H1 (cell line): ENCODE data around the gene ARHGDIG. TPM values are rescaled to one million over a fixed set of nuclear protein-coding genes. Genes with fewer than 3 reads are reported as not detected.

Source experiments
- CTCF ChIA-PET: fragments of 300-600 bp; sonication (Branson Sonifier 250); formaldehyde crosslinking; loops from one replicate; lab custom pipeline; 2021; ENCODE audit not compliant: partially characterized antibody; lab: Charles Lee
- POLR2A ChIA-PET: fragments of 300-600 bp; sonication (Branson Sonifier 250); formaldehyde crosslinking; loops from one replicate; lab custom pipeline; 2021; ENCODE audit warnings: inconsistent platforms; ENCODE audit not compliant: partially characterized antibody; lab: Charles Lee
- DNase-seq, 2 experiments: peaks; one replicate each; pipeline versions ENCODE4 v3.0.0 to v3.0.0-alpha.2; 2010 to 2022; ENCODE audit warnings: low spot score in 2 of 2, low read depth in 1 of 2, mixed read lengths in 1 of 2
- FAIRE-seq: peaks from 2 replicates; lab custom pipeline; 2011; peaks lifted over from hg19 to GRCh38; lab: Jason Lieb, UNC
- H2AFZ ChIP-seq: 2 replicates; pipeline ENCODE4 v1.8.1; 2012; ENCODE audit warnings: low read length, inconsistent platforms
- H2AK5ac ChIP-seq: 2 replicates; pipeline ENCODE4 v1.6.1; 2013; ENCODE audit warnings: low read depth, low read length
- H2BK120ac ChIP-seq: replicated peaks from 2 replicates; pipeline ENCODE3; 2013; ENCODE audit warnings: low read depth, low read length, inconsistent platforms
- H2BK12ac ChIP-seq: 2 replicates; pipeline ENCODE4 v1.6.1; 2013; ENCODE audit warnings: low read depth, low read length
- H2BK15ac ChIP-seq: 2 replicates; pipeline ENCODE4 v1.6.1; 2013; ENCODE audit warnings: low read length
- H2BK20ac ChIP-seq: 2 replicates; pipeline ENCODE4 v1.6.1; 2013; ENCODE audit warnings: low read length
- H2BK5ac ChIP-seq: 2 replicates; pipeline ENCODE4 v1.6.1; 2013; ENCODE audit warnings: low read depth, low read length
- H3K14ac ChIP-seq: 2 replicates; pipeline ENCODE4 v1.6.1; 2013; ENCODE audit warnings: inconsistent platforms; ENCODE audit not compliant: insufficient read length
- H3K18ac ChIP-seq: 2 replicates; pipeline ENCODE4 v1.6.1; 2013; ENCODE audit warnings: low read length; ENCODE audit errors: extremely low read depth
- H3K23ac ChIP-seq: 2 replicates; pipeline ENCODE4 v1.6.1; 2013; ENCODE audit warnings: inconsistent platforms; ENCODE audit not compliant: insufficient read length
- H3K23me2 ChIP-seq: 2 replicates; pipeline ENCODE4 v1.6.1; 2013; ENCODE audit warnings: low read depth, low read length
- H3K27ac ChIP-seq: 2 replicates; pipeline ENCODE4 v1.6.1; 2011; ENCODE audit warnings: low read depth, low read length, inconsistent platforms
- H3K27me3 ChIP-seq, 4 experiments: replicated peaks in 1 of 4; 1 replicate in 1 of 4; 2 replicates in 3 of 4; pipeline versions ENCODE4 v1.6.1 to v1.8.1; 2011 to 2013; ENCODE audit warnings: low read length in 3 of 4, mild to moderate bottlenecking in 3 of 4, inconsistent platforms in 2 of 4, mixed read lengths in 2 of 4, moderate library complexity in 1 of 4; ENCODE audit not compliant: control insufficient read depth in 3 of 4, insufficient read depth in 3 of 4; ENCODE audit errors: extremely low read depth in 1 of 4
- H3K36me3 ChIP-seq, 4 experiments: 2 replicates each; pipeline versions ENCODE4 v1.6.1 to v1.8.1; 2011 to 2013; ENCODE audit warnings: mild to moderate bottlenecking in 4 of 4, low read length in 3 of 4, moderate library complexity in 2 of 4, control low read depth in 1 of 4, inconsistent platforms in 1 of 4; ENCODE audit not compliant: insufficient read depth in 4 of 4, control insufficient read depth in 2 of 4
- H3K4ac ChIP-seq: replicated peaks from 2 replicates; pipeline ENCODE3; 2013; ENCODE audit warnings: low read length, low read depth, mixed read lengths, inconsistent platforms; ENCODE audit not compliant: insufficient read length
- H3K4me1 ChIP-seq, 4 experiments: replicated peaks in 1 of 4; 1 replicate in 1 of 4; 2 replicates in 3 of 4; pipeline versions ENCODE4 v1.6.1 to v1.8.1; 2011 to 2013; ENCODE audit warnings: low read length in 3 of 4, inconsistent platforms in 2 of 4, mixed read lengths in 1 of 4; ENCODE audit not compliant: insufficient read depth in 4 of 4, control insufficient read depth in 3 of 4
- H3K4me2 ChIP-seq, 2 experiments: 2 replicates each; pipeline versions ENCODE4 v1.6.1 to v1.8.1; 2011 to 2013; ENCODE audit warnings: low read depth in 2 of 2, low read length in 2 of 2, control low read depth in 1 of 2, inconsistent platforms in 1 of 2, mild to moderate bottlenecking in 1 of 2; ENCODE audit not compliant: insufficient read depth in 1 of 2
- H3K4me3 ChIP-seq, 4 experiments: fragments of 200-600, 300-600 bp in 1 of 4; sonication (generic), shearing (Covaris generic), sonication (Bioruptor Twin) in 1 of 4; 2 replicates each; pipeline versions ENCODE4 v1.5.1 to v1.8.1; 2011 to 2016; ENCODE audit warnings: low read length in 4 of 4, low read depth in 3 of 4, control low read depth in 2 of 4, inconsistent platforms in 2 of 4, mild to moderate bottlenecking in 2 of 4, mixed read lengths in 1 of 4, moderate library complexity in 1 of 4; ENCODE audit not compliant: insufficient read depth in 2 of 4; ENCODE audit errors: extremely low read depth in 1 of 4
- H3K56ac ChIP-seq: replicated peaks from 2 replicates; pipeline ENCODE3; 2013; ENCODE audit warnings: low read depth, mild to moderate bottlenecking, mixed read lengths, low read length, inconsistent platforms; ENCODE audit not compliant: insufficient read length
- H3K79me1 ChIP-seq: 2 replicates; pipeline ENCODE4 v1.6.1; 2013; ENCODE audit warnings: low read depth, low read length, control low read depth
- H3K79me2 ChIP-seq, 2 experiments: 2 replicates each; pipeline versions ENCODE4 v1.6.1 to v1.8.1; 2012 to 2013; ENCODE audit warnings: low read length in 2 of 2, mild to moderate bottlenecking in 2 of 2, inconsistent platforms in 1 of 2; ENCODE audit not compliant: insufficient read depth in 2 of 2, control insufficient read depth in 1 of 2
- H3K9ac ChIP-seq, 4 experiments: replicated peaks in 1 of 4; 1 replicate in 1 of 4; 2 replicates in 3 of 4; pipeline versions ENCODE4 v1.6.1 to v1.8.1; 2011 to 2013; ENCODE audit warnings: low read depth in 3 of 4, low read length in 3 of 4, control low read depth in 2 of 4, mild to moderate bottlenecking in 2 of 4, moderate library complexity in 2 of 4, inconsistent platforms in 1 of 4; ENCODE audit errors: extremely low read depth in 1 of 4
- H3K9me3 ChIP-seq, 2 experiments: 2 replicates each; pipeline versions ENCODE4 v1.6.1 to v1.8.1; 2012 to 2013; ENCODE audit warnings: mild to moderate bottlenecking in 2 of 2, moderate library complexity in 2 of 2, control low read depth in 1 of 2, inconsistent platforms in 1 of 2, low read depth in 1 of 2, low read length in 1 of 2, mixed read lengths in 1 of 2; ENCODE audit not compliant: insufficient read depth in 2 of 2
- H4K20me1 ChIP-seq, 2 experiments: replicated peaks in 1 of 2; 2 replicates each; pipeline versions ENCODE3 to v1.8.1; 2011 to 2013; ENCODE audit warnings: inconsistent platforms in 2 of 2, low read length in 2 of 2, mild to moderate bottlenecking in 1 of 2; ENCODE audit not compliant: insufficient read depth in 2 of 2, control insufficient read depth in 1 of 2
- H4K5ac ChIP-seq: 2 replicates; pipeline ENCODE4 v1.6.1; 2013; ENCODE audit warnings: low read length, low read depth, mixed read lengths, inconsistent platforms; ENCODE audit not compliant: insufficient read length
- H4K8ac ChIP-seq: 2 replicates; pipeline ENCODE4 v1.8.0; 2013; ENCODE audit warnings: mild to moderate bottlenecking, moderate library complexity, low read length, inconsistent platforms; ENCODE audit not compliant: insufficient read depth; ENCODE audit errors: extremely low read depth
- H4K91ac ChIP-seq: replicated peaks from 2 replicates; pipeline ENCODE3; 2013; ENCODE audit warnings: low read length, mixed read lengths, inconsistent platforms; ENCODE audit not compliant: insufficient read length
- ASH2L ChIP-seq: fragments of 200-600, 300-600 bp; sonication (generic); IDR thresholded peaks from one replicate; pipeline ENCODE4 v1.7.1; 2017; ENCODE audit warnings: low read length
- EP300 ChIP-seq, 2 experiments: IDR thresholded peaks; 1 replicate in 1 of 2; 2 replicates in 1 of 2; pipeline ENCODE4 v1.6.1; 2011 to 2012; ENCODE audit warnings: low read depth in 2 of 2, low read length in 2 of 2, mild to moderate bottlenecking in 2 of 2, borderline replicate concordance in 1 of 2, inconsistent platforms in 1 of 2, moderate library complexity in 1 of 2
- KDM5A ChIP-seq: fragments of 200-600 bp; IDR thresholded peaks from 2 replicates; pipeline ENCODE4 v1.7.1; 2012; ENCODE audit warnings: mild to moderate bottlenecking, low read length, inconsistent platforms, mixed read lengths
- RAD21 ChIP-seq, 2 experiments: IDR thresholded peaks in 1 of 2; conservative IDR thresholded peaks in 1 of 2; 2 replicates each; pipeline ENCODE4 v1.6.1; 2011; ENCODE audit warnings: low read depth in 2 of 2, low read length in 2 of 2, improper control_type of control experiment in 1 of 2, inconsistent platforms in 1 of 2, mild to moderate bottlenecking in 1 of 2, moderate library complexity in 1 of 2
- RFX5 ChIP-seq: IDR thresholded peaks from 2 replicates; pipeline ENCODE4 v1.6.1; 2011; ENCODE audit warnings: low read depth, low read length, improper control_type of control experiment, borderline replicate concordance
- RXRA ChIP-seq: IDR thresholded peaks from 2 replicates; pipeline ENCODE4 v1.6.1; 2011; ENCODE audit warnings: low read depth, mild to moderate bottlenecking, low read length, moderate library complexity; ENCODE audit not compliant: insufficient read depth
- SRF ChIP-seq: IDR thresholded peaks from 2 replicates; pipeline ENCODE4 v1.6.1; 2011; ENCODE audit warnings: mild to moderate bottlenecking, low read depth, low read length, moderate library complexity
- SUZ12 ChIP-seq: fragments of 200-600 bp; sonication (generic); IDR thresholded peaks from 2 replicates; pipeline ENCODE4 v1.6.1; 2012; ENCODE audit warnings: mild to moderate bottlenecking, inconsistent platforms, low read length, moderate library complexity, mixed read lengths
- USF2 ChIP-seq: IDR thresholded peaks from 2 replicates; pipeline ENCODE4 v1.6.1; 2011; ENCODE audit warnings: low read length, improper control_type of control experiment
- WGBS, 2 experiments: shearing (Covaris generic) in 1 of 2; methylation state at CpG; one replicate each; pipeline versions ENCODE4 v1.1.6 to v1.1.7; 2013 to 2015; ENCODE audit warnings: low lambda C conversion rate in 2 of 2, mixed read lengths in 2 of 2, inconsistent platforms in 1 of 2, low coverage in 1 of 2, missing lambda C conversion rate in 1 of 2; ENCODE audit not compliant: insufficient replicate concordance in 2 of 2, insufficient coverage in 1 of 2, insufficient read length in 1 of 2; ENCODE audit errors: extremely low coverage in 1 of 2, missing lambda C conversion rate in 1 of 2; 5-methylcytosine and 5-hydroxymethylcytosine counted together
- polyA plus RNA-seq, 7 experiments: library from polyadenylated mRNA; depleted of rRNA in 3 of 7; stranded (reverse) in 5 of 7; unstranded in 2 of 7; fragments of >200 nt in 5 of 7; fragments of 200-250 nt in 2 of 7; gene quantifications; 1 replicate in 5 of 7; 2 replicates in 1 of 7; 4 replicates in 1 of 7; pipeline versions ENCODE4 v1.2.1 to v1.2.3, GENCODE V29; 2011 to 2013; ENCODE audit warnings: missing spikeins in 2 of 7, mixed read lengths in 2 of 7
- total RNA-seq: library from RNA; stranded (reverse); fragmentation: NEBNext Ultra II Directional; extraction: Animal tissue kit (Norgen Biotek cat#: 25700); gene quantifications from 2 replicates; pipeline ENCODE4 v1.2.1, GENCODE V29; 2021

Gene ARHGDIG
- total and polyA plus RNA-seq, 2 of the 8 experiments (the other 6 are each of a cell fraction or from before 2014, with no cell fraction given), result 1.2 to 2.9 TPM

DNA sequence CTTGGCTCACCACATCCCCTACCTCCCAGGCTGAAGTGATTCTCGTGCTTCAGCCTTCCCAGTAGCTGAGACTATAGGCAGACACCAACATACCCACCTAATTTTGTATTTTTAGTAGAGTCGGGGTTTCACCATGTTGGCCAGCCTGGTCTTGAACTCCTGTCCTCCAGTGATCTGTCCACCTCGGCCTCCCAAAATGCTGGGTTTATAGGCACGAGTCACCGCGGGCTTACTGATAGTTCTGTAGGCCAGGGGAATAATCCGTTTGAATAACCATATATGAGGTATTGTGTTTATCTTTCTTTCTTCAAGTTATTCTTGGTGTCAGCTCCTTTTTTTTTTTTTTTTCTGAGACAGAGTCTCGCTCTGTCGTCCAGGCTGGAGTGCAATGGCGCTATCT lies 38.1 kb upstream of the ARHGDIG start:
- H2BK15ac ChIP-seq, result no peak overlapping the region
- H4K5ac ChIP-seq, result no peak overlapping the region
- no peak overlapping the region for H3K23ac ChIP-seq
- H2BK20ac ChIP-seq, result no peak overlapping the region
- H3K79me2 ChIP-seq, result peaks cover 0 to 38% of the 10 kb centered on the region in 2 experiments; a peak in 3 of 4 replicates
- H3K27me3 ChIP-seq, result no peaks in the 10 kb centered on the region
- H4K8ac ChIP-seq, result no peak overlapping the region
- no peak for FAIRE-seq
- H3K9ac ChIP-seq, result no peak overlapping the region
- H3K4me2 ChIP-seq, result no peak overlapping the region
- H3K18ac ChIP-seq, result no peak overlapping the region
- H3K23me2 ChIP-seq, result no peaks in the 10 kb centered on the region
- no peak overlapping the region for H3K27ac ChIP-seq
- no peak overlapping the region for H3K4ac ChIP-seq
- no peaks in the 10 kb centered on the region for H3K36me3 ChIP-seq
- WGBS, 2 experiments, result 97% methylated on average over 8 of the region's 10 CpGs; no CpG with 5 or more reads in 1 of the 2 experiments
- H3K14ac ChIP-seq, result no peak overlapping the region
- H4K20me1 ChIP-seq, result peaks cover 0 to 7% of the 10 kb centered on the region in 2 experiments
- H3K56ac ChIP-seq, result no peak overlapping the region
- no peak overlapping the region for H2BK12ac ChIP-seq
- H2AFZ ChIP-seq, result no peak overlapping the region
- no peak for DNase-seq
- H2BK120ac ChIP-seq, result no peak overlapping the region
- no peak overlapping the region for H3K4me3 ChIP-seq
- no peaks in the 10 kb centered on the region for H3K4me1 ChIP-seq
- peaks cover 3% of the 10 kb centered on the region for H3K79me1 ChIP-seq
- CTCF ChIA-PET, result interaction anchor here (0.6 to 2.2 kb wide), 4 partner anchors 77 to 1698 kb away, joined by 3 to 13 read pairs (median 3); no protein-coding TSS in a partner anchor
- POLR2A ChIA-PET, result interaction anchor here (0.8 to 5.0 kb wide), 3 partner anchors 14 to 21 kb away, joined by 3 to 26 read pairs (median 5); partner anchors contain the start of gene LUC7L
- no peaks in the 10 kb centered on the region for H3K9me3 ChIP-seq
- H2BK5ac ChIP-seq, result no peak overlapping the region
- no peak overlapping the region for H4K91ac ChIP-seq
- TF ChIP-seq KDM5A (no peak), EP300 (IDR thresholded peaks at IDR 0.05; ENCODE audit: borderline replicate concordance in 1 of 2, low read depth in 2 of 2, low read length in 2 of 2) (no peak), SRF (no peak), ASH2L (no peak), USF2 (no peak), RAD21 (IDR thresholded peaks at IDR 0.05 in 1 of 2, conservative IDR thresholded peaks at IDR 0.05 in 1 of 2; ENCODE audit: low read depth in 2 of 2, low read length in 2 of 2) (no peak), RFX5 (no peak), SUZ12 (no peak), RXRA (no peak)
- TF ChIP-seq, all 59 proteins: peak for 0
- H2AK5ac ChIP-seq, result no peak overlapping the region
